Measurements from ENCODE around the gene PROSER2. TPM values are rescaled to one million over a fixed set of nuclear protein-coding genes. Genes with fewer than 3 reads are reported as not detected.

Gene PROSER2
- total RNA-seq, 1 donor from 2014 or later: 7.1 TPM

GRCh38 chr10:11819027-11819426, 4.1 kb upstream of the PROSER2 start:
- Mint-ChIP-seq H3K9me3 (ENCODE audit: unreplicated experiment) (no peaks in the 10 kb centered on the region), H3K36me3 (ENCODE audit: unreplicated experiment) (no peaks in the 10 kb centered on the region), H3K27ac (ENCODE audit: unreplicated experiment) (no peak overlapping the region), H3K27me3 (ENCODE audit: unreplicated experiment) (peaks cover 4% of the 10 kb centered on the region), H3K4me3 (ENCODE audit: unreplicated experiment) (no peak overlapping the region), H3K4me1 (ENCODE audit: unreplicated experiment) (peaks cover 7% of the 10 kb centered on the region)
- DNase-seq (ENCODE audit: extremely low spot score, unreplicated experiment): no peak
- TF ChIP-seq, protein P1, sequence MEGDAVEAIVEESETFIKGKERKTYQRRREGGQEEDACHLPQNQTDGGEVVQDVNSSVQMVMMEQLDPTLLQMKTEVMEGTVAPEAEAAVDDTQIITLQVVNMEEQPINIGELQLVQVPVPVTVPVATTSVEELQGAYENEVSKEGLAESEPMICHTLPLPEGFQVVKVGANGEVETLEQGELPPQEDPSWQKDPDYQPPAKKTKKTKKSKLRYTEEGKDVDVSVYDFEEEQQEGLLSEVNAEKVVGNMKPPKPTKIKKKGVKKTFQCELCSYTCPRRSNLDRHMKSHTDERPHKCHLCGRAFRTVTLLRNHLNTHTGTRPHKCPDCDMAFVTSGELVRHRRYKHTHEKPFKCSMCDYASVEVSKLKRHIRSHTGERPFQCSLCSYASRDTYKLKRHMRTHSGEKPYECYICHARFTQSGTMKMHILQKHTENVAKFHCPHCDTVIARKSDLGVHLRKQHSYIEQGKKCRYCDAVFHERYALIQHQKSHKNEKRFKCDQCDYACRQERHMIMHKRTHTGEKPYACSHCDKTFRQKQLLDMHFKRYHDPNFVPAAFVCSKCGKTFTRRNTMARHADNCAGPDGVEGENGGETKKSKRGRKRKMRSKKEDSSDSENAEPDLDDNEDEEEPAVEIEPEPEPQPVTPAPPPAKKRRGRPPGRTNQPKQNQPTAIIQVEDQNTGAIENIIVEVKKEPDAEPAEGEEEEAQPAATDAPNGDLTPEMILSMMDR (IDR thresholded peaks at IDR 0.05): no peak

DNA sequence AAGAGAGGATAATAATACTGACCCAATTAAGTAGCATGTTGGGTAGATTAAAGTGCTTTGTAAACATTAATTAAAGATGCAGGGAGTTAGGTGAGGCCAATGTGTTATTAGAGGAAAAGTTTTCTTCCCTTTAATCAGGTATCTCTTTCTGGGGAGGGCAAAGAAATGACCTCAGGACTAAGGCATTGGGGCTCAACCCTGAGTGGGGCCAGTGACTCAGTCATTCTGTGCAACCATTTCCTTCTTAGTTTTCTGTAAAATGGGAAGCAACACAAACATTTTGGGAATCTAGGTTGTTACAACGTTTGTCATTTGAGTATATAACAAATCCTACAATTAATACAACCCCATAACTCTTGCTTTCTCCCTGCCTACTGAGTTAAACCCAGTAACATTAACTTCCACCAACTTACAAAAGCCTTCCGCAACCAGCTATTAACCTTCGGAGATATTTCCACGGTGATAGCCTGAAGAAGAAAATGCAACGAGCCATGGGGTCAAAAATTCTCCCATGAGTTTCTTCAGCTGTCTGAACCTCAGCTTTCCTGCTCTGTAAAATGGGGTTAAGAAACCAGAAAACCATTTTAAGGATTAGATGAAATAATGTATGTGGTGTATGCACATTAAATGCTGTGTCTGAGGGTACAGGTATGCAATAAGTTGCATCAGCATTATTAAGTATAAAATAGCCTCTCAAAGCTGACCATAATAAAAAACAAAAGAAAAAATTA, 965 bp upstream of the PROSER2 start:
- TF ChIP-seq, protein P1 (IDR thresholded peaks at IDR 0.05): no peak
- Mint-ChIP-seq H3K36me3 (ENCODE audit: unreplicated experiment) (peaks cover 2% of the 10 kb centered on the region), H3K4me1 (ENCODE audit: unreplicated experiment) (peaks cover 24% of the 10 kb centered on the region), H3K9me3 (ENCODE audit: unreplicated experiment) (no peaks in the 10 kb centered on the region), H3K4me3 (ENCODE audit: unreplicated experiment) (no peak overlapping the region), H3K27me3 (ENCODE audit: unreplicated experiment) (peaks cover 16% of the 10 kb centered on the region), H3K27ac (ENCODE audit: unreplicated experiment) (no peak overlapping the region)
- DNase-seq (ENCODE audit: extremely low spot score, unreplicated experiment): no peak

- H3K4me3 Mint-ChIP-seq (ENCODE audit: unreplicated experiment): peak overlapping the region; percentile 64
- H3K27me3 Mint-ChIP-seq (ENCODE audit: unreplicated experiment): peaks cover 16% of the 10 kb centered on the region
- H3K27ac Mint-ChIP-seq (ENCODE audit: unreplicated experiment): no peak overlapping the region
- H3K36me3 Mint-ChIP-seq (ENCODE audit: unreplicated experiment): peaks cover 2% of the 10 kb centered on the region
- DNase-seq (ENCODE audit: extremely low spot score, unreplicated experiment): no peak
- H3K4me1 Mint-ChIP-seq (ENCODE audit: unreplicated experiment): peaks cover 24% of the 10 kb centered on the region
- TF ChIP-seq, protein P1 (IDR thresholded peaks at IDR 0.05): no peak
- no peaks in the 10 kb centered on the region for H3K9me3 Mint-ChIP-seq (ENCODE audit: unreplicated experiment)
Observed at GRCh38 chr10:11822809-11823121, 391 bp upstream of the PROSER2 start.

GRCh38 chr10:11823989-11824346, 812 bp downstream of the PROSER2 start:
- Mint-ChIP-seq H3K9me3 (ENCODE audit: unreplicated experiment) (no peaks in the 10 kb centered on the region), H3K27me3 (ENCODE audit: unreplicated experiment) (peaks cover 18% of the 10 kb centered on the region), H3K27ac (ENCODE audit: unreplicated experiment) (peak overlapping the region; percentile 68), H3K4me1 (ENCODE audit: unreplicated experiment) (peaks cover 24% of the 10 kb centered on the region), H3K36me3 (ENCODE audit: unreplicated experiment) (peaks cover 2% of the 10 kb centered on the region), H3K4me3 (ENCODE audit: unreplicated experiment) (peak overlapping the region; percentile 78)
- DNase-seq (ENCODE audit: extremely low spot score, unreplicated experiment): no peak
- TF ChIP-seq, protein P1 (IDR thresholded peaks at IDR 0.05): no peak

DNA sequence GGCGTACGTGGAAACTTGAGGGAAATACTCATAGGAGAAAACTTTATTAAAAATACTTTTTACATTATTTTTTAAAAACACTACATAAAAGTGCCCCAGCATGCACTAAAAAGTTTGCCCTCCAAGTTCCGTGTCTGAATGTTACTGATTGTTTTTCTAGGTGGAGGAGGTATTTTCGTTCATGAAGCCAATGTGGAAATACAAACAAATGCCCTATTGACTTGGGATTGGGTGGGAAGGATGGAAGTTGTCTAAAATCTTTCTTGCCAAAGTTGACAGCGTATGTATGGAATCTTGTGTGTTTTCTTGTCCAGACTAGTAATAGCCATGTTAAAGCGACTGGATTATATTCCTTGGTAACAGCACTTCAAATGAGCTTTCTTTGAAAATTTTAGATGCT, 1.2 kb downstream of the PROSER2 start:
- peak overlapping the region; percentile 68 for H3K27ac Mint-ChIP-seq (ENCODE audit: unreplicated experiment)
- peaks cover 24% of the 10 kb centered on the region for H3K4me1 Mint-ChIP-seq (ENCODE audit: unreplicated experiment)

More for the DNA sequence above, 1.2 kb downstream of the PROSER2 start:
- no peak for DNase-seq (ENCODE audit: extremely low spot score, unreplicated experiment)
- peaks cover 19% of the 10 kb centered on the region for H3K27me3 Mint-ChIP-seq (ENCODE audit: unreplicated experiment)
- H3K36me3 Mint-ChIP-seq (ENCODE audit: unreplicated experiment): peaks cover 2% of the 10 kb centered on the region
- TF ChIP-seq, protein P1 (IDR thresholded peaks at IDR 0.05): no peak
- H3K9me3 Mint-ChIP-seq (ENCODE audit: unreplicated experiment): no peaks in the 10 kb centered on the region
- H3K4me3 Mint-ChIP-seq (ENCODE audit: unreplicated experiment): peak overlapping the region; percentile 78

Measured in osteocyte (in vitro differentiated cells).